ENCODE measurements around the gene MPLKIP. TPM values are rescaled to one million over a fixed set of nuclear protein-coding genes. Genes with fewer than 3 reads are reported as not detected.
"Not testable (repeated sequence)": the region's sequence is repeated elsewhere in the genome, so short reads cannot be mapped to it uniquely, and the experiment has no call there.

The MPLKIP gene
- 10 to 100 TPM; 35.9 to 39.6 (median 39.0) TPM for total RNA-seq (2021; fragmentation: NEBNext Ultra II Directional; extraction: Animal tissue kit (Norgen Biotek cat#: 25700))
- long read RNA-seq, full-length matches to known transcripts = 63 of 64 reads
- long read RNA-seq, partial matches to known transcripts = 1 of 64 reads
- long read RNA-seq, other reads (novel, unspliced or antisense) = 0 of 64 reads

GRCh38 chr7:40134428-40135316 lies at the start of gene MPLKIP, which contains the start of gene SUGCT:
Gene MPLKIP, minus strand, starts transcription at chr7:40134622. Its CDS starts 55 bp downstream, at chr7:40134567.
Gene SUGCT, plus strand, starts transcription at chr7:40135005.
- Mint-ChIP-seq H3K27me3 (ENCODE audit: insufficient read depth) (no peaks in the 10 kb centered on the region), H3K4me1 (ENCODE audit: low read depth) (peaks cover 16% of the 10 kb centered on the region), H3K27ac (peak within 1 kb of the TSS; percentile 98), H3K36me3 (ENCODE audit: low read depth) (peaks cover 9% of the 10 kb centered on the region), H3K9me3 (no peaks in the 10 kb centered on the region), H3K4me3 (peak within 1 kb of the TSS; percentile 98)
- peak; percentile 100 for TF ChIP-seq CTCF (IDR thresholded peaks at IDR 0.05)
- DNase-seq = peak; percentile 70

DNA sequence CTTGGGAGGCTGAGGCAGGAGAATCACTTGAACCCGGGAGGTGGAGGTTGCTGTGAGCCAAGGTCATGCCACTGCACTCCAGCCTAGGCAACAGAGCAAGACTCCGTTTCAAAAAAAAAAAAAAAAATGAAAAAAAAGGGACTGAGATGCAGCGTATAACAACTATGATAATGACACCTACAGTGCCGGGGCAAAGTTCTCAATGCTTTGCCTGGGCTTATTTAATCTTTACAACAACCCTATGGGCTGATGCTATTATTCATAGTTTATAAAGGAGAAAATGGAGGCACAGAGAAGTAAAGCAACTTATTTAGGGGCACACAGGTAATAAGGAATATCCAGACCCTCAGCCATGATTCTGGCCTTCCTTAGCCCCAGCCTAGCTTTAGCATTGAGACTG lies 48.0 kb upstream of the MPLKIP start:
- no peak overlapping the region for H3K27ac Mint-ChIP-seq
- H3K9me3 Mint-ChIP-seq = no peaks in the 10 kb centered on the region
- DNase-seq = no peak
- H3K27me3 Mint-ChIP-seq (ENCODE audit: insufficient read depth) = no peaks in the 10 kb centered on the region
- H3K4me1 Mint-ChIP-seq (ENCODE audit: low read depth) = no peaks in the 10 kb centered on the region
- H3K36me3 Mint-ChIP-seq (ENCODE audit: low read depth) = no peaks in the 10 kb centered on the region
- no peak overlapping the region for H3K4me3 Mint-ChIP-seq
- no peak for TF ChIP-seq CTCF (IDR thresholded peaks at IDR 0.05)

GRCh38 chr7:40177071-40177470 lies 42.6 kb upstream of the MPLKIP start:
- H3K36me3 Mint-ChIP-seq (ENCODE audit: low read depth) = no peaks in the 10 kb centered on the region
- DNase-seq = no peak
- H3K27me3 Mint-ChIP-seq (ENCODE audit: insufficient read depth) = no peaks in the 10 kb centered on the region; the same call in 1 of the 2 replicates
- TF ChIP-seq CTCF (IDR thresholded peaks at IDR 0.05) = no peak
- peaks cover 8% of the 10 kb centered on the region for H3K4me1 Mint-ChIP-seq (ENCODE audit: low read depth)
- no peaks in the 10 kb centered on the region for H3K9me3 Mint-ChIP-seq
- no peak overlapping the region for H3K27ac Mint-ChIP-seq
- H3K4me3 Mint-ChIP-seq = no peak overlapping the region

DNA sequence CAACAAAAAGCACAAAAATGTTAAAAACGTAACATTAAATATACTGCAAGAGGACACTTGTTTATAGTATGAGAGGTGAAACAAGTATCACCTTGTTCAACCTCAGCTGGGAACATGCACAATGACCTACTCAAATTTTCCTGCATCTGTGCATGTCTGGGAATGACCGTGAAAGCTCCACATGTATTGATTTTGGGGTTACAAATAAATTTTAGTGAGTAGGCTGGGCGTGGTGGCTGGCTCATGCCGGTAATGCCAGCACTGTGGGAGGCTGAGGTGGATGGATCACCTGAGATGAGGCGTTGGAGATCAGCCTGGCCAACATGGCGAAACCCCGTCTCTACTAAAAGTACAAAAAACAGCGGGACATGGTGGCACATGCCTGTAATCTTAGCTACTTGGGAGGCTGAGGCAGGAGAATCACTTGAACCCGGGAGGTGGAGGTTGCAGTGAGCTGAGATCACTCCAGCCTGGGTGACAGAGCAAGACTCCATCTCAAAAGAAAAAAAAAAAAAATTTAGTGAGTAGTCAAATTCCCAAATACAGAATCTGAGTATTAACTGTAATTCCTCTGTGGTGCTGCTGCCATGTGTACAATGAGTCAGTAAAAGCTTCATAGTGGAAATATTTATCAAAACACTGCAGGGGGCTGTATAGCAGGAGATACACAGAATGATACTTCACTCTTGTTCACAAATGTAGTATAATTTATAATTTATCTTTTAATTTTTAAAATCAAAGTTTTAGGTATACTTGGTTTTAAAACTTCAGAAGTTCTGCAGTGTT lies 41.5 kb upstream of the MPLKIP start:
- no peak for DNase-seq
- Mint-ChIP-seq H3K27ac (no peak overlapping the region; the same call in 1 of the 2 replicates), H3K4me3 (no peak overlapping the region), H3K27me3 (ENCODE audit: insufficient read depth) (no peaks in the 10 kb centered on the region; the same call in 1 of the 2 replicates), H3K4me1 (ENCODE audit: low read depth) (peaks cover 8% of the 10 kb centered on the region), H3K36me3 (ENCODE audit: low read depth) (no peaks in the 10 kb centered on the region), H3K9me3 (no peaks in the 10 kb centered on the region)
- no peak for TF ChIP-seq CTCF (IDR thresholded peaks at IDR 0.05)

DNA sequence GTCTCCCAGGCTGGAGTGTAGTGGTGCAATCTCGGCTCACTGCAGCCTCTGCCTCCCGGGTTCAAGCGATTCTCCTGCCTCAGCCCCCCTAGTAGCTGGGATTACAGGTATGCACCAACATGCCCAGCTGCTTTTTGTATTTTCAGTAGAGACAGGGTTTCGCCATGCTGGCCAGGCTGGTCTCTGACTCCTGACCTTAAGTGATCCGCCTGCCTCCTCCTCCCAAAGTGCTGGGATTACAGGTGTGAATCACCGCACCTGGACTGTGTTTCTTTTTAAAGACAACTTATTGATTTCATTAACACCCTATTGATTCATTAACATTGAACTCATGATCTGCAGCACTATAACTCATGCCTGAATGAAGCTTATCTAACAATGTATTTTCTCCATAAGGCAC lies 40.8 kb upstream of the MPLKIP start:
- H3K4me1 Mint-ChIP-seq (ENCODE audit: low read depth); H3K4me3 Mint-ChIP-seq; H3K27me3 Mint-ChIP-seq (ENCODE audit: insufficient read depth); H3K9me3 Mint-ChIP-seq; H3K36me3 Mint-ChIP-seq (ENCODE audit: low read depth); DNase-seq; H3K27ac Mint-ChIP-seq: not testable (repeated sequence)

- H3K36me3 Mint-ChIP-seq (ENCODE audit: low read depth); DNase-seq; H3K27me3 Mint-ChIP-seq (ENCODE audit: insufficient read depth); H3K4me3 Mint-ChIP-seq; H3K4me1 Mint-ChIP-seq (ENCODE audit: low read depth); H3K9me3 Mint-ChIP-seq; H3K27ac Mint-ChIP-seq: not testable (repeated sequence)
These were observed 38.7 kb upstream of the MPLKIP start for GRCh38 chr7:40173121-40173520.

- H3K4me1 Mint-ChIP-seq (ENCODE audit: low read depth); H3K4me3 Mint-ChIP-seq; H3K27ac Mint-ChIP-seq; DNase-seq; H3K36me3 Mint-ChIP-seq (ENCODE audit: low read depth); H3K27me3 Mint-ChIP-seq (ENCODE audit: insufficient read depth); H3K9me3 Mint-ChIP-seq: not testable (repeated sequence)
These were observed 33.8 kb upstream of the MPLKIP start for GRCh38 chr7:40168266-40168665.
